Smooth muscle cell (in vitro differentiated cells): Measurements from ENCODE around the gene DOCK4. TPM values are rescaled to one million over a fixed set of nuclear protein-coding genes. Genes with fewer than 3 reads are reported as not detected.
"Not testable (repeated sequence)": the region's sequence is repeated elsewhere in the genome, so short reads cannot be mapped to it uniquely, and the experiment has no call there.

Experiments
- DNase-seq: peaks from one replicate; lab custom pipeline; 2025; ENCODE audit not compliant: unreplicated experiment; lab: John Stamatoyannopoulos, UW
- H2AFZ ChIP-seq: fragments of 200-600 bp; sonication (generic); 2 replicates; pipeline ENCODE4 v1.6.0; 2016; ENCODE audit warnings: antibody characterized with exemption, low read depth, mild to moderate bottlenecking
- H3F3A ChIP-seq: fragments of 200-600 bp; sonication (generic); 2 replicates; pipeline ENCODE4 v1.6.0; 2017; ENCODE audit warnings: antibody characterized with exemption, low read depth
- H3K27ac ChIP-seq: fragments of 200-600 bp; sonication (generic); 2 replicates; pipeline ENCODE4 v1.5.1; 2016; ENCODE audit warnings: low read depth, mild to moderate bottlenecking
- H3K27me3 ChIP-seq: fragments of 200-600 bp; sonication (generic); 2 replicates; pipeline ENCODE4 v1.6.1; 2016; ENCODE audit warnings: low read depth, mild to moderate bottlenecking
- H3K36me3 ChIP-seq: fragments of 200-600 bp; sonication (generic); 2 replicates; pipeline ENCODE4 v1.5.1; 2016; ENCODE audit warnings: low read depth
- H3K4me1 ChIP-seq: fragments of 200-600 bp; sonication (generic); 2 replicates; pipeline ENCODE4 v1.5.1; 2016; ENCODE audit warnings: low read depth
- H3K4me2 ChIP-seq: fragments of 200-600 bp; sonication (generic); 2 replicates; pipeline ENCODE4 v1.6.0; 2016; ENCODE audit warnings: mild to moderate bottlenecking
- H3K4me3 ChIP-seq: fragments of 200-600 bp; sonication (generic); 2 replicates; pipeline ENCODE4 v1.5.1; 2016; ENCODE audit warnings: mild to moderate bottlenecking
- H3K79me2 ChIP-seq: fragments of 200-600 bp; sonication (generic); 2 replicates; pipeline ENCODE4 v1.6.0; 2016; ENCODE audit warnings: low read depth, mild to moderate bottlenecking
- H3K9ac ChIP-seq: fragments of 200-600 bp; sonication (generic); 2 replicates; pipeline ENCODE4 v1.6.0; 2016; ENCODE audit warnings: low read depth
- H3K9me3 ChIP-seq: fragments of 200-600 bp; sonication (generic); replicated peaks from 2 replicates; pipeline ENCODE4 v1.5.1; 2016; ENCODE audit warnings: low read depth
- H4K20me1 ChIP-seq: fragments of 200-600 bp; sonication (generic); 2 replicates; pipeline ENCODE4 v1.6.0; 2016; ENCODE audit warnings: low read depth
- CTCF ChIP-seq: fragments of 200-600 bp; sonication (generic); IDR thresholded peaks from 2 replicates; pipeline ENCODE4 v1.5.1; 2017; ENCODE audit warnings: borderline replicate concordance, mild to moderate bottlenecking, antibody characterized with exemption; ENCODE audit not compliant: insufficient read depth, poor library complexity, severe bottlenecking
- WGBS: methylation state at CpG from one replicate; pipeline ENCODE4 v1.1.7; 2016; ENCODE audit warnings: low lambda C conversion rate; 5-methylcytosine and 5-hydroxymethylcytosine counted together
- polyA plus RNA-seq: library from polyadenylated mRNA; unstranded; fragments of >200 nt; fragmentation: Nextera tagmentation; extraction: Ambion mirVana; gene quantifications from 2 replicates; pipeline ENCODE4 v1.2.1, GENCODE V29; 2016
- total RNA-seq: library from RNA; depleted of rRNA; stranded (reverse); fragments of >200 nt; gene quantifications from 2 replicates; pipeline ENCODE4 v1.2.3, GENCODE V29; 2014

The DOCK4 gene
- total and polyA plus RNA-seq, 2 experiments from 2014 or later = 7.4 to 20.5 TPM

GRCh38 chr7:112130729-112131410 lies 75.3 kb downstream of the DOCK4 start:
- Histone ChIP-seq H3K4me1 (peaks cover 20% of the 10 kb centered on the region), H3K4me3 (no peak overlapping the region), H3K9ac (no peak overlapping the region), H3K4me2 (no peak overlapping the region), H4K20me1 (no peaks in the 10 kb centered on the region), H2AFZ (no peak overlapping the region), H3K79me2 (peaks cover 12% of the 10 kb centered on the region), H3K27ac (no peak overlapping the region), H3K36me3 (no peaks in the 10 kb centered on the region), H3F3A (no peaks in the 10 kb centered on the region), H3K9me3 (no peaks in the 10 kb centered on the region), H3K27me3 (no peaks in the 10 kb centered on the region)
- DNase-seq = no peak
- WGBS = 91% methylated on average over 10 of the region's 10 CpGs
- TF ChIP-seq CTCF = no peak

GRCh38 chr7:112129655-112130323 lies 76.4 kb downstream of the DOCK4 start:
- Histone ChIP-seq H4K20me1 (no peaks in the 10 kb centered on the region), H3K4me3 (no peak overlapping the region), H3K27ac (no peak overlapping the region), H2AFZ (no peak overlapping the region), H3K36me3 (no peaks in the 10 kb centered on the region), H3K4me1 (peaks cover 20% of the 10 kb centered on the region), H3K9me3 (no peaks in the 10 kb centered on the region), H3K9ac (no peak overlapping the region), H3F3A (no peaks in the 10 kb centered on the region), H3K79me2 (peaks cover 4% of the 10 kb centered on the region), H3K27me3 (no peaks in the 10 kb centered on the region), H3K4me2 (no peak overlapping the region)
- 71% methylated on average over 5 of the region's 5 CpGs for WGBS
- TF ChIP-seq CTCF = no peak
- DNase-seq = no peak

GRCh38 chr7:112128461-112129425 lies 77.5 kb downstream of the DOCK4 start:
- H3K36me3 ChIP-seq, H3K79me2 ChIP-seq, H3K9ac ChIP-seq, H2AFZ ChIP-seq, H3K27ac ChIP-seq, H3K27me3 ChIP-seq, H3K4me3 ChIP-seq, H4K20me1 ChIP-seq, DNase-seq, H3F3A ChIP-seq, H3K4me2 ChIP-seq, H3K9me3 ChIP-seq: not testable (repeated sequence)
- 69% methylated on average over 8 of the region's 8 CpGs for WGBS
- H3K4me1 ChIP-seq = peaks cover 20% of the 10 kb centered on the region

GRCh38 chr7:112128041-112128440 lies 78.2 kb downstream of the DOCK4 start:
- not testable (repeated sequence) for H4K20me1 ChIP-seq, DNase-seq, H3K36me3 ChIP-seq, H3F3A ChIP-seq, H3K79me2 ChIP-seq, H3K9me3 ChIP-seq, H2AFZ ChIP-seq, H3K4me3 ChIP-seq, H3K4me2 ChIP-seq, H3K9ac ChIP-seq, H3K27ac ChIP-seq, H3K27me3 ChIP-seq
- WGBS = 96% methylated on average over 13 of the region's 13 CpGs
- H3K4me1 ChIP-seq = peaks cover 20% of the 10 kb centered on the region
